GM20000 (cell line): ENCODE data around the gene ZFAND3.

Source experiments
- DNase-seq: peaks from one replicate; pipeline ENCODE4 v3.0.0; 2012; ENCODE audit warnings: low spot score
- TF ChIP-seq, protein P1 (sequence below): IDR thresholded peaks from 2 replicates; pipeline ENCODE4 v1.5.1; 2012; ENCODE audit warnings: mild to moderate bottlenecking, control low read depth; ENCODE audit errors: extremely low read depth, missing control alignments

The ZFAND3 gene

GRCh38 chr6:37781788-37782187, 37.7 kb upstream of the ZFAND3 start:
- TF ChIP-seq, protein P1, sequence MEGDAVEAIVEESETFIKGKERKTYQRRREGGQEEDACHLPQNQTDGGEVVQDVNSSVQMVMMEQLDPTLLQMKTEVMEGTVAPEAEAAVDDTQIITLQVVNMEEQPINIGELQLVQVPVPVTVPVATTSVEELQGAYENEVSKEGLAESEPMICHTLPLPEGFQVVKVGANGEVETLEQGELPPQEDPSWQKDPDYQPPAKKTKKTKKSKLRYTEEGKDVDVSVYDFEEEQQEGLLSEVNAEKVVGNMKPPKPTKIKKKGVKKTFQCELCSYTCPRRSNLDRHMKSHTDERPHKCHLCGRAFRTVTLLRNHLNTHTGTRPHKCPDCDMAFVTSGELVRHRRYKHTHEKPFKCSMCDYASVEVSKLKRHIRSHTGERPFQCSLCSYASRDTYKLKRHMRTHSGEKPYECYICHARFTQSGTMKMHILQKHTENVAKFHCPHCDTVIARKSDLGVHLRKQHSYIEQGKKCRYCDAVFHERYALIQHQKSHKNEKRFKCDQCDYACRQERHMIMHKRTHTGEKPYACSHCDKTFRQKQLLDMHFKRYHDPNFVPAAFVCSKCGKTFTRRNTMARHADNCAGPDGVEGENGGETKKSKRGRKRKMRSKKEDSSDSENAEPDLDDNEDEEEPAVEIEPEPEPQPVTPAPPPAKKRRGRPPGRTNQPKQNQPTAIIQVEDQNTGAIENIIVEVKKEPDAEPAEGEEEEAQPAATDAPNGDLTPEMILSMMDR: no peak
- DNase-seq: no peak

GRCh38 chr6:37783025-37783855, 36.3 kb upstream of the ZFAND3 start:
- TF ChIP-seq, protein P1: no peak
- no peak for DNase-seq

DNA sequence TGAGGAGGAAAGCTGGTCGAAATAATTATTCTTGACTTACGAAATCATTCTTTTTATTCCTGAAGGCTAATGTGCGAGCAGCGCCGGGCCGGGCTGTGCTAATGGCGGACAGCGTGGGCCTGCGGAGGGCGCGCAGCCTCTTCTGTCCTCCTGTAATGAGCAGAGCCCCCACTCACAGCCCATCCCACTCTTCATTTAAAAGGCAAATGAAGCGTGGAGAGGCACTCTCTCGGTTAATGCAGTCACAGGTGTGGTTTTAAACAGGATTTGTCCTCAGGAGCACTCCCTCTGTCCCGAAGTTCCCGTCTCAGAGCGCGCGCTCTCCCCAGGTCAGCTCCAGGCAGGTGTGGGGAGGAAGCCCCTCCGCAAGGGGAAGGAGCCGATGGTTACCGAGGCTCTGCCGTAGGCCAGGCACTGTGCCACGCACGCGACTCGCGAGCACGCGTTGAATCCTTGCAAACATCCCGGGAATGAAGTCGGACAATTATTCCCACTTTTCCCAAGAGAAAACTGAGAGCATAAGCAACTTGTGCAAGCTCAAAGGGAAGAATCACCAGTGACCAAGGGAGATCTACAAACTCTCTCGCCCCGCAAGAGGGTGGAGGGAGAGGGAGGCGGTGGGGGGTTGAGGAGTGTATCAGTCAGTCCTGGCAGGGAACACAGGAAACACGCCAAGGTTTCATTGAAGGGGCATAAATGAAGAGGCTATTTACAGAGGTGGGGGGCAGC, 35.5 kb upstream of the ZFAND3 start:
- peak; percentile 54 for DNase-seq
- TF ChIP-seq, protein P1: no peak

GRCh38 chr6:37784585-37784967, 35.0 kb upstream of the ZFAND3 start:
- TF ChIP-seq, protein P1: no peak
- DNase-seq: no peak

DNA sequence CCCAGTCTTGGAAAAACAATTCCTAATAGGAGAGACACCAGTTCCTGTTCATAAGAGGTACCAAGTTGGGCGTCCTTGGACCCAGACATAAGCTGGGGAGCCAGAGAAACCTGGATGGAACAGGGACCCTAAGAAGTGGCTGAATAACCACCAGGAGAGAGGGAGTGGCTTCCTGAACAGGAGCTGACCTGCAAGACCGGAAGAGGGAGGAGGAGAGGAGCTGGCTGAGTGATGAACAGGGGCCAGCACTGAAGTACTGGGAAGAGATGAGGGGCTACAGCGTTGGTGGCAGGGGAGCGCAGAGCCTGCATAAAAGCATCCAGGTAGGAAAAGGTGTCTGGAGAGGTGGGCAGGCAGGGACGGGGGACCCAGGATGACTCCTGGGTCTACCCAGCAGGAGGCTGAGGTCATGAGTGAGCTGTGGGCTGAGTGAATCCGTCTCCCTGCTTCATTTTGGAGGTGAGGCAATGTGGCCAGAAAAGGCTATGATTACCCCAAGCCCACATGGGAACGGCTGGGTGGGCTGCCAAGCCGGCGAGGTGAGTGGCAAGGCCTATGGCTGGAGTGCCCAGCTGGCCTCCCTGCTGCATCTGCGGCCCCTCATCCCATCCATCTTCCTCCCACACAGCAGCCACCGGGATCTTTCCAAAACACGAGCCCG, 34.4 kb upstream of the ZFAND3 start:
- TF ChIP-seq, protein P1: no peak
- DNase-seq: no peak

- TF ChIP-seq, protein P1: no peak
- DNase-seq: no peak
Observed at GRCh38 chr6:37785663-37786270, 33.8 kb upstream of the ZFAND3 start.
